ENCODE results near the gene CCN2. TPM values are rescaled to one million over a fixed set of nuclear protein-coding genes. Genes with fewer than 3 reads are reported as not detected.

Gene CCN2
- total and polyA plus RNA-seq, 2 experiments from 2014 or later, result 147 to 300 TPM

DNA sequence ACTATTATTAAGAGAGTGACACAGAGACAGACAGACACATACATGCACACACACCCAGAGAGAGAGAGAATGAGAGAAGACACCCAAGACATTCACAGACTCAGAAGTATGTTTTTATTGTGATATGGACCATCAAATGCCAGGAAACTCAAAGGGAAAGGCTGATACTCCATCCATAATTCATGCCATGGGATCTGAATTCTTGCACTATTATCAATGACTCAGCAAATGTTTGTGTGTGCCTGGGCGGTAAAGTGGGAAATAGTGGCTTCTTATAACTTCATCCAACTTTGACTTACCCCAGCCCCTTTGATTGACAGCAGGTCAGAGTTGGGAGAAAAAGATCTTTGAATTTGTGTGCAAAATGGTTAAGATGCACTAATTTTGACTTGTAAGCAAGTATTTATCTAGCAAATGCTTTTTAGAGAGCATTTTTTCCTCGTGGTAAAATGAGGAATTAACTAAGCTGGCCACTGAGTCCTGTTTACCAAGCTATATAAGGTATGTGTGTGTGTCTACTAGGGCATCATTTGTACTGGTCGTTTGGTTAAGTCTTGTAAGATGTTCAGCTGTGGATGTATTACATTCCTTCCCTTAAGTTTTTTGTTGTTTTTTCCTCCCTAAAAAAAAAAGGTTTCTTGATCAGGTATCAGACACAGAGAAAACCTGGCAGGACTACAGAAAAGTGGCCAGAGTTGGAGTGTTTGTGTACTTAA is 3.0 kb upstream of the CCN2 start:
- no peaks in the 10 kb centered on the region for H3K9me2 ChIP-seq (replicated peaks; ENCODE audit: insufficient read depth)
- H3K27me3 ChIP-seq, result no peaks in the 10 kb centered on the region
- TF ChIP-seq, protein P1, sequence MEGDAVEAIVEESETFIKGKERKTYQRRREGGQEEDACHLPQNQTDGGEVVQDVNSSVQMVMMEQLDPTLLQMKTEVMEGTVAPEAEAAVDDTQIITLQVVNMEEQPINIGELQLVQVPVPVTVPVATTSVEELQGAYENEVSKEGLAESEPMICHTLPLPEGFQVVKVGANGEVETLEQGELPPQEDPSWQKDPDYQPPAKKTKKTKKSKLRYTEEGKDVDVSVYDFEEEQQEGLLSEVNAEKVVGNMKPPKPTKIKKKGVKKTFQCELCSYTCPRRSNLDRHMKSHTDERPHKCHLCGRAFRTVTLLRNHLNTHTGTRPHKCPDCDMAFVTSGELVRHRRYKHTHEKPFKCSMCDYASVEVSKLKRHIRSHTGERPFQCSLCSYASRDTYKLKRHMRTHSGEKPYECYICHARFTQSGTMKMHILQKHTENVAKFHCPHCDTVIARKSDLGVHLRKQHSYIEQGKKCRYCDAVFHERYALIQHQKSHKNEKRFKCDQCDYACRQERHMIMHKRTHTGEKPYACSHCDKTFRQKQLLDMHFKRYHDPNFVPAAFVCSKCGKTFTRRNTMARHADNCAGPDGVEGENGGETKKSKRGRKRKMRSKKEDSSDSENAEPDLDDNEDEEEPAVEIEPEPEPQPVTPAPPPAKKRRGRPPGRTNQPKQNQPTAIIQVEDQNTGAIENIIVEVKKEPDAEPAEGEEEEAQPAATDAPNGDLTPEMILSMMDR (IDR thresholded peaks at IDR 0.05; ENCODE audit: poor library complexity), result no peak
- TF ChIP-seq EZH2 (IDR thresholded peaks at IDR 0.05; ENCODE audit: borderline replicate concordance) (no peak), EZH2phosphoT487 (IDR thresholded peaks at IDR 0.05; ENCODE audit: low read depth, severe bottlenecking, unreplicated experiment) (no peak)
- H4K20me1 ChIP-seq (ENCODE audit: insufficient read depth, poor library complexity, severe bottlenecking), result no peaks in the 10 kb centered on the region
- H3K4me1 ChIP-seq (ENCODE audit: insufficient read depth), result peaks cover 29% of the 10 kb centered on the region
- peak overlapping the region; percentile 75 for H3K27ac ChIP-seq
- peak overlapping the region; percentile 47 for H3K4me2 ChIP-seq
- no peaks in the 10 kb centered on the region for H3K79me2 ChIP-seq
- WGBS (ENCODE audit: low lambda C conversion rate, missing lambda C conversion rate), result 41% methylated on average over 3 of the region's 3 CpGs
- no peaks in the 10 kb centered on the region for H3K9me3 ChIP-seq (ENCODE audit: low read depth)
- H3K4me3 ChIP-seq, result no peak overlapping the region
- H3K36me3 ChIP-seq (replicated peaks; ENCODE audit: insufficient read depth, low read depth), result no peaks in the 10 kb centered on the region
- H2AFZ ChIP-seq, result no peak overlapping the region
- no peak for DNase-seq (ENCODE audit: low spot score)

DNA sequence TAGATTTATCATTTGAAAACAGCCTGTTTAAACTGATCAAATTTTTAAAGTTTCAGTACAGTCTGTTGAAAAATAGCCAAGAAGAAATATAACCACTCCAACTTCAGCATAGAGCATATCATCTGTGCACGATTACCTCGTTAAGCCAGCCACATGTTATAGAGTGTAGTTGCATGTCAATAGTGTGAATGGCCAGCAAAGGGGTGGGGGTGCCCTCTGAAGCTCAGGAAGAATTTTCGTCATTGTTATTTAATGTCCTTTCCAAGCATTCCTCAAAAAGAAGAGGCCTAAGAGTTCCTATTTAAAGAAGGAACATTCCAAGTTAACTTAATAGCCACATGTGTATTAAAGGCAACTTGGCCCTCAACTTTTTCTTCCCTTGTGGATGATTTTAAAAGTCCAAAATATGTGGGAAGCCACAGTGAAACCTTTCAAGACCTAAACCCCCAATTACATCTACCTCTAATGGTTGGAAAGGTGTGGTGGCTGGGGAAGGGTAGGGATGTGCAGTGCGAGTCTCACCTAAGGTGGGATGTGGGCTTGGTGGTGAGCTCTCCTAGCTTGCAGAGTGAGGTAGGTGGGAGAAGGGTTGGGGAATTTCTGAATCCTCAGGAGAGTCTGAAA is 1.8 kb upstream of the CCN2 start:
- no peak overlapping the region for H3K4me3 ChIP-seq
- H3K27me3 ChIP-seq, result no peaks in the 10 kb centered on the region
- 77% methylated on average over 4 of the region's 4 CpGs for WGBS (ENCODE audit: low lambda C conversion rate, missing lambda C conversion rate)
- TF ChIP-seq EZH2 (IDR thresholded peaks at IDR 0.05; ENCODE audit: borderline replicate concordance) (no peak), EZH2phosphoT487 (IDR thresholded peaks at IDR 0.05; ENCODE audit: low read depth, severe bottlenecking, unreplicated experiment) (no peak)
- TF ChIP-seq, protein P1 (IDR thresholded peaks at IDR 0.05; ENCODE audit: poor library complexity), result no peak
- H2AFZ ChIP-seq, result no peak overlapping the region
- H3K36me3 ChIP-seq (replicated peaks; ENCODE audit: insufficient read depth, low read depth), result no peaks in the 10 kb centered on the region
- H3K4me2 ChIP-seq, result no peak overlapping the region
- no peak for DNase-seq (ENCODE audit: low spot score)
- H3K27ac ChIP-seq, result no peak overlapping the region
- H4K20me1 ChIP-seq (ENCODE audit: insufficient read depth, poor library complexity, severe bottlenecking), result no peaks in the 10 kb centered on the region
- H3K79me2 ChIP-seq, result no peaks in the 10 kb centered on the region
- peaks cover 28% of the 10 kb centered on the region for H3K4me1 ChIP-seq (ENCODE audit: insufficient read depth)
- H3K9me2 ChIP-seq (replicated peaks; ENCODE audit: insufficient read depth), result no peaks in the 10 kb centered on the region
- H3K9me3 ChIP-seq (ENCODE audit: low read depth), result no peaks in the 10 kb centered on the region

DNA sequence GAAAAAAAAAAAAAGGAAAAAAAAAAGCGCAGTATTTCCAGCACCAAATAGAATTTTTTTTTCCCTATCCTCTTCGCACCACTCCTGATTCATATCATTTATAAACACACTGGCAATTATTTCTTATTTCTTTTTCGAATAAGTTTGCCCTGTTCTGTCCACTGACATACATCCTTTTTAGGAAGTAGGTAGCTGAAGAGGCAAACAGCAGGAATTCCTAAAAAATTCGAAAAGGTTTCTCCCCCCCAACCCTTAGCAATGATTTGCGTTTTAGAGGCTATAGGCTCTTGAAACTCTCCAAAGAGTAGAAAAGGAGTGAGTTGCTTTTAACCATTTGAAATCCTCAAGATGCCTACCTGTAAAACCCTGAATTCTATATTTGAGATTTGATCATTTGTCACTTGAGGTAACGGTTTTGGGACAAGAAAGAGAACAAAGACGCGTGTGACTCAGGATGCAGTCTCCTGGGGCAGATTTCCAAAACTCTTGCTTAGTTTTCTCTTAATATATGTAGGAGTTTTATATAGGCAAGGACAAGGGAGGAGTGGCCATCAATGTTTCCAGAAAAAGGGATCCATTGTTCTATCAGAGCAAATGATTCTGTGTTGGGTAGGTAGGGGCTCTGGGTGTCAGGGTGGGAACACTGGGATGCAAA is 531 bp upstream of the CCN2 start:
- H3K9me3 ChIP-seq (ENCODE audit: low read depth), result no peaks in the 10 kb centered on the region
- no peaks in the 10 kb centered on the region for H3K36me3 ChIP-seq (replicated peaks; ENCODE audit: insufficient read depth, low read depth)
- H3K9me2 ChIP-seq (replicated peaks; ENCODE audit: insufficient read depth), result no peaks in the 10 kb centered on the region
- H3K27me3 ChIP-seq, result no peaks in the 10 kb centered on the region
- peak overlapping the region; percentile 89 for H3K27ac ChIP-seq
- peak overlapping the region; percentile 71 for H3K4me2 ChIP-seq
- DNase-seq (ENCODE audit: low spot score), result no peak
- TF ChIP-seq, protein P1 (IDR thresholded peaks at IDR 0.05; ENCODE audit: poor library complexity), result no peak
- TF ChIP-seq EZH2phosphoT487 (IDR thresholded peaks at IDR 0.05; ENCODE audit: low read depth, severe bottlenecking, unreplicated experiment), result no peak
- TF ChIP-seq EZH2 (IDR thresholded peaks at IDR 0.05; ENCODE audit: borderline replicate concordance), result no peak
- H3K79me2 ChIP-seq, result no peaks in the 10 kb centered on the region
- peak overlapping the region; percentile 4 for H3K4me3 ChIP-seq
- 34% methylated on average over 8 of the region's 8 CpGs for WGBS (ENCODE audit: low lambda C conversion rate, missing lambda C conversion rate)
- peaks cover 20% of the 10 kb centered on the region for H3K4me1 ChIP-seq (ENCODE audit: insufficient read depth)
- no peaks in the 10 kb centered on the region for H4K20me1 ChIP-seq (ENCODE audit: insufficient read depth, poor library complexity, severe bottlenecking)
- H2AFZ ChIP-seq, result no peak overlapping the region

Data from hepatocyte (in vitro differentiated cells).